ENCODE data around the gene KCNQ5. TPM values are rescaled to one million over a fixed set of nuclear protein-coding genes. Genes with fewer than 3 reads are reported as not detected.

Gene KCNQ5
- total RNA-seq, 2 experiments from 2014 or later: 2.1 to 2.5 TPM

DNA sequence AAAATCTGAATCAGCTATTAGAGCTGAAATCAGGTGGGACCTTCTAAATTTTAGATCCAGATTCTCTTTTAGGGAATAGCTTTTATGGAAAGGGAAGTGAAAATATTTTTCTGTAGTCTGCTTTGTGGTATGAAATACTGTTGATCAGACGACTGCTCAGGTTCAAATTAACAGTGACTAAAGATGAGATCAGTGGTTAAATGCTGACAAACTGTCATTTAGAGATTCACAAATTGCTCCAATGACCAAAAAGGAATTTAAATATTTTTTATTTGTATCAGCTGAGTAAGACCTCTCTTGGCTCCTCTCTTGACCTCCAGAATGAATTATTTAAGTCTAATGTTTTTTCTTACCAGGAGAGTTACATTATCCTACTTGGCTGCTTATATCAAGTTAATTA lies 77.3 kb downstream of the KCNQ5 start:
- ChIA-PET POLR2A (no interaction called here), CTCF (no interaction called here)

DNA sequence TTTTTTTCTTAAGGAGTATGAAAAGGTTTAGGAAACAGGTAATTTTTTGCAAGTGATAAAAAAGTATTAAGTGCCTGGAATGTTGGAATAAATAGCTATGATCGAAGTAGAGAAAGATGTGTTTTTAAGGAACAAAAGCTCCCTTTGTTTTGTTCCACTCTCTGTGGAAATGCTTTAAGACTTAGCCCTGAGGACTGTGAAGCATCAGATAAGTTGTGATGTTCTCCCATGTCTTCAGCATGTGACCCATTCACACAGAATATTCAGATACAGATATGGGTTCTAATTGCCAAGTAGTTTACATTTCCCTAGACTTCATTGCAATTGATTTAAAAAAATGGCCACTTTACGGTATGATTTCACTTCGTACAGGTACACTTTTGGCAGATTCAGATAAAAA lies 80.6 kb downstream of the KCNQ5 start:
- H3K4me3 Mint-ChIP-seq: no peak overlapping the region
- H3K36me3 Mint-ChIP-seq (ENCODE audit: low read depth): no peaks in the 10 kb centered on the region
- TF ChIP-seq, protein P1, sequence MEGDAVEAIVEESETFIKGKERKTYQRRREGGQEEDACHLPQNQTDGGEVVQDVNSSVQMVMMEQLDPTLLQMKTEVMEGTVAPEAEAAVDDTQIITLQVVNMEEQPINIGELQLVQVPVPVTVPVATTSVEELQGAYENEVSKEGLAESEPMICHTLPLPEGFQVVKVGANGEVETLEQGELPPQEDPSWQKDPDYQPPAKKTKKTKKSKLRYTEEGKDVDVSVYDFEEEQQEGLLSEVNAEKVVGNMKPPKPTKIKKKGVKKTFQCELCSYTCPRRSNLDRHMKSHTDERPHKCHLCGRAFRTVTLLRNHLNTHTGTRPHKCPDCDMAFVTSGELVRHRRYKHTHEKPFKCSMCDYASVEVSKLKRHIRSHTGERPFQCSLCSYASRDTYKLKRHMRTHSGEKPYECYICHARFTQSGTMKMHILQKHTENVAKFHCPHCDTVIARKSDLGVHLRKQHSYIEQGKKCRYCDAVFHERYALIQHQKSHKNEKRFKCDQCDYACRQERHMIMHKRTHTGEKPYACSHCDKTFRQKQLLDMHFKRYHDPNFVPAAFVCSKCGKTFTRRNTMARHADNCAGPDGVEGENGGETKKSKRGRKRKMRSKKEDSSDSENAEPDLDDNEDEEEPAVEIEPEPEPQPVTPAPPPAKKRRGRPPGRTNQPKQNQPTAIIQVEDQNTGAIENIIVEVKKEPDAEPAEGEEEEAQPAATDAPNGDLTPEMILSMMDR (IDR thresholded peaks at IDR 0.05): no peak
- H3K4me1 ChIP-seq (ENCODE audit: insufficient read depth, low read length): no peaks in the 10 kb centered on the region
- no peak overlapping the region for H3K27ac Mint-ChIP-seq
- ATAC-seq (ENCODE audit: poor library complexity): no peak
- H3K4me3 ChIP-seq (ENCODE audit: low read length): no peak overlapping the region
- H3K4me1 Mint-ChIP-seq (ENCODE audit: low read depth): no peaks in the 10 kb centered on the region
- intact Hi-C loops (cut with DNase I, micrococcal nuclease): no loop called here
- no peaks in the 10 kb centered on the region for H3K27me3 ChIP-seq (ENCODE audit: control insufficient read depth in 1 of 2, insufficient read depth in 2 of 2, low read length in 2 of 2)
- POLR2A ChIA-PET: no interaction called here
- no peaks in the 10 kb centered on the region for H3K36me3 ChIP-seq (ENCODE audit: insufficient read depth, low read length)
- H3K9me3 ChIP-seq (ENCODE audit: control insufficient read depth in 1 of 2, insufficient read depth in 1 of 2, low read length in 2 of 2): no peaks in the 10 kb centered on the region
- H3K27me3 Mint-ChIP-seq: no peaks in the 10 kb centered on the region
- CTCF ChIA-PET: no interaction called here
- no peak for DNase-seq
- H3K27ac ChIP-seq (ENCODE audit: low read depth in 1 of 2, low read length in 2 of 2): no peak overlapping the region
- no peaks in the 10 kb centered on the region for H3K9me3 Mint-ChIP-seq

More for the DNA sequence above, 77.3 kb downstream of the KCNQ5 start:
- H3K9me3 ChIP-seq (ENCODE audit: control insufficient read depth in 1 of 2, insufficient read depth in 1 of 2, low read length in 2 of 2): no peaks in the 10 kb centered on the region
- no peak overlapping the region for H3K27ac Mint-ChIP-seq
- H3K27me3 Mint-ChIP-seq: no peaks in the 10 kb centered on the region
- no peaks in the 10 kb centered on the region for H3K36me3 Mint-ChIP-seq (ENCODE audit: low read depth)
- H3K4me1 Mint-ChIP-seq (ENCODE audit: low read depth): no peaks in the 10 kb centered on the region
- H3K4me3 ChIP-seq (ENCODE audit: low read length): no peak overlapping the region
- intact Hi-C loops (cut with DNase I, micrococcal nuclease): no loop called here
- no peaks in the 10 kb centered on the region for H3K36me3 ChIP-seq (ENCODE audit: insufficient read depth, low read length)
- no peaks in the 10 kb centered on the region for H3K4me1 ChIP-seq (ENCODE audit: insufficient read depth, low read length)
- H3K27ac ChIP-seq (ENCODE audit: low read depth in 1 of 2, low read length in 2 of 2): no peak overlapping the region
- peaks cover 2% of the 10 kb centered on the region for H3K9me3 Mint-ChIP-seq
- ATAC-seq (ENCODE audit: poor library complexity) (no peak), DNase-seq (no peak)
- TF ChIP-seq, protein P1 (IDR thresholded peaks at IDR 0.05): no peak
- H3K27me3 ChIP-seq (ENCODE audit: control insufficient read depth in 1 of 2, insufficient read depth in 2 of 2, low read length in 2 of 2): no peaks in the 10 kb centered on the region
- no peak overlapping the region for H3K4me3 Mint-ChIP-seq

DNA sequence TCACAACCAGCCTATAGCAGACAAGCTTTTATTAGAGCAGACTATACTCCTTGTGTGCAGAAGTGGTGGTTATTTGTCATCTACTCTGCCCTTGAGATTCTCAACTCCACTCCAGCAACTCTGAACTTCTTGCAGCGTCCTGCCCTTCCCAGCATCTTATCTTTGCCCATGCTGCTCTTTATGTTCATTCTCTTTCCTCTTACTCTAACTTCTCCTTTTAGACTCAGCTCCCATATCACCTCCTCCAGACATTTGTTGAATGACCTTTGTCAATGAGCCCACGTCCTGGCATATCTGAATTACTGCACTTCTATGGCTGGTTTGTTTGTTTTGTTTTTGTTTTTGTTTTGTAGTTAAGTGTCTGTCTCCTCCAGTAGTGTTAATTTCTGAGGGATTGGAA lies 81.2 kb downstream of the KCNQ5 start:
- Mint-ChIP-seq H3K36me3 (ENCODE audit: low read depth) (no peaks in the 10 kb centered on the region), H3K4me3 (no peak overlapping the region), H3K27ac (no peak overlapping the region), H3K27me3 (no peaks in the 10 kb centered on the region), H3K9me3 (no peaks in the 10 kb centered on the region), H3K4me1 (ENCODE audit: low read depth) (no peaks in the 10 kb centered on the region)
- H3K9me3 ChIP-seq (ENCODE audit: control insufficient read depth in 1 of 2, insufficient read depth in 1 of 2, low read length in 2 of 2): no peaks in the 10 kb centered on the region
- H3K4me1 ChIP-seq (ENCODE audit: insufficient read depth, low read length): no peaks in the 10 kb centered on the region
- H3K27me3 ChIP-seq (ENCODE audit: control insufficient read depth in 1 of 2, insufficient read depth in 2 of 2, low read length in 2 of 2): no peaks in the 10 kb centered on the region
- POLR2A ChIA-PET: no interaction called here
- no peak for ATAC-seq (ENCODE audit: poor library complexity)
- no peaks in the 10 kb centered on the region for H3K36me3 ChIP-seq (ENCODE audit: insufficient read depth, low read length)
- TF ChIP-seq, protein P1 (IDR thresholded peaks at IDR 0.05): no peak
- intact Hi-C loops (cut with DNase I, micrococcal nuclease): no loop called here
- no peak for DNase-seq
- no peak overlapping the region for H3K4me3 ChIP-seq (ENCODE audit: low read length)
- H3K27ac ChIP-seq (ENCODE audit: low read depth in 1 of 2, low read length in 2 of 2): no peak overlapping the region
- CTCF ChIA-PET: interaction anchor here (0.6 kb wide), 1 partner anchor 57 kb away, joined by 3 read pairs; no protein-coding TSS in a partner anchor

Data from CD4-positive, alpha-beta T cell (primary cell).